Measurements from ENCODE around the gene CD53. TPM values are rescaled to one million over a fixed set of nuclear protein-coding genes. Genes with fewer than 3 reads are reported as not detected.

The CD53 gene
- total RNA-seq, 1 experiment from 2014 or later, result not detected

GRCh38 chr1:110878993-110879392, 6.0 kb downstream of the CD53 start:
- ATAC-seq, result no peak
- no peak overlapping the region for H3K4me3 ChIP-seq (ENCODE audit: low read length)
- H3K9me2 ChIP-seq (replicated peaks; ENCODE audit: low read length), result no peaks in the 10 kb centered on the region
- H3K4me1 ChIP-seq (ENCODE audit: insufficient read depth, low read length), result peaks cover 11% of the 10 kb centered on the region
- no peak overlapping the region for H2AFZ ChIP-seq (ENCODE audit: low read length)
- CTCF ChIA-PET, result no interaction called here
- BruUV-seq (replicated peaks), result no TSS peak
- intact Hi-C loops (cut with micrococcal nuclease), result no loop called here
- H4K20me1 ChIP-seq (ENCODE audit: low read length), result no peaks in the 10 kb centered on the region
- no peaks in the 10 kb centered on the region for H3F3A ChIP-seq (ENCODE audit: low read length, unreplicated experiment)
- POLR2A ChIA-PET (ENCODE audit: unreplicated experiment), result no interaction called here
- no peak overlapping the region for H3K27ac ChIP-seq (ENCODE audit: low read length)
- no peaks in the 10 kb centered on the region for H3K79me2 ChIP-seq (ENCODE audit: low read length)
- H3K27me3 ChIP-seq (ENCODE audit: low read length), result peaks cover 22% of the 10 kb centered on the region; the same call in 1 of the 2 replicates
- no peak overlapping the region for H3K9ac ChIP-seq (ENCODE audit: low read length)
- no peak for DNase-seq
- H3K9me3 ChIP-seq (ENCODE audit: low read length), result no peaks in the 10 kb centered on the region
- H3K4me2 ChIP-seq (ENCODE audit: low read length), result no peak overlapping the region
- no peak for TF ChIP-seq CTCF (conservative IDR thresholded peaks at IDR 0.05; ENCODE audit: low read depth, low read length)
- no peak for TF ChIP-seq EZH2phosphoT487 (IDR thresholded peaks at IDR 0.05; ENCODE audit: borderline replicate concordance, low read length)
- TF ChIP-seq EZH2 (IDR thresholded peaks at IDR 0.05; ENCODE audit: low read length, unreplicated experiment), result no peak
- no peaks in the 10 kb centered on the region for H3K36me3 ChIP-seq (ENCODE audit: low read depth, low read length)

- Histone ChIP-seq H3K36me3 (ENCODE audit: low read depth, low read length) (no peaks in the 10 kb centered on the region), H4K20me1 (ENCODE audit: low read length) (no peaks in the 10 kb centered on the region), H3K9ac (ENCODE audit: low read length) (no peak overlapping the region), H3F3A (ENCODE audit: low read length, unreplicated experiment) (no peaks in the 10 kb centered on the region), H3K27me3 (ENCODE audit: low read length) (0 out of 2 replicates have a peak, but pooled peaks cover 15% of the 10 kb centered on the region), H3K4me2 (ENCODE audit: low read length) (no peak overlapping the region; the same call in 1 of the 2 replicates), H3K4me1 (ENCODE audit: insufficient read depth, low read length) (peaks cover 11% of the 10 kb centered on the region), H3K79me2 (ENCODE audit: low read length) (no peaks in the 10 kb centered on the region), H3K27ac (ENCODE audit: low read length) (no peak overlapping the region), H3K9me2 (replicated peaks; ENCODE audit: low read length) (no peaks in the 10 kb centered on the region), H2AFZ (ENCODE audit: low read length) (0 out of 2 replicates have a peak overlapping the region, but pooled peaks have one; percentile 4), H3K9me3 (ENCODE audit: low read length) (no peaks in the 10 kb centered on the region), H3K4me3 (ENCODE audit: low read length) (no peak overlapping the region)
- intact Hi-C loops (cut with micrococcal nuclease), result no loop called here
- DNase-seq (peak; percentile 41), ATAC-seq (peak; percentile 33)
- ChIA-PET CTCF (no interaction called here), POLR2A (ENCODE audit: unreplicated experiment) (no interaction called here)
- TF ChIP-seq CTCF (conservative IDR thresholded peaks at IDR 0.05; ENCODE audit: low read depth, low read length), result no peak
- BruUV-seq (replicated peaks), result no TSS peak
Measured at GRCh38 chr1:110879758-110880606, 7.0 kb downstream of the CD53 start.

DNA sequence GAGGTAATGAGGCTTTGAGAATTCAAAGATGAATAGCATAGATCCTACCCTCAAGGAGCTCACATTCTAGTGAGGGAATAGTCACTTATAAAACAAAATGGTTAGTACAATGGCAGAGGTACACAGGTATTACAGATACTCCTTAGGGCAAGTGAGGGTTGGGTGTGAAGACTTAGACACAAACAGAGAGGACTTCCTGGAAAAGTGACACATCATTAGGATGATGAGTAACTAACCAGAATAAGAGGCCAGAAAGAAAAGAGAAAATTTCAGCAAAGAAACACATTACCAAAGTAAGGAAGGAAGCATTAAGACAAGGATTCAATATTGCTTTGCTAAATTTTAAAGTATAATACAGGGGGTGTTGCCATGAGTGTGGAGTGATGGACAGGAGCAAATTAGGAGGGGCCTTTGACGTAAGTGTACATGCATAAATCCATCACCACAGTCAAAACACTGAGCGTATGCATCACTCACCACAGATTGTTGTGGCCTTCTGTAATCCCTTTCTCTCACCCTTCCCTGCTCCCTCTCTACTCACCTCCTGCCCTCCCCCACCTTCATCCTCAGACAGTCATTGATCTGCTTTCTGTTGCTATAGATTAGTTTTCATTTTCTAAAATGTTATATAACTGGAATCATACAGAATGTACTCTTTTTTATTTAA, 7.9 kb downstream of the CD53 start:
- no peaks in the 10 kb centered on the region for H3F3A ChIP-seq (ENCODE audit: low read length, unreplicated experiment)
- no peak for TF ChIP-seq EZH2phosphoT487 (IDR thresholded peaks at IDR 0.05; ENCODE audit: borderline replicate concordance, low read length)
- TF ChIP-seq EZH2 (IDR thresholded peaks at IDR 0.05; ENCODE audit: low read length, unreplicated experiment), result no peak
- no peak for TF ChIP-seq CTCF (conservative IDR thresholded peaks at IDR 0.05; ENCODE audit: low read depth, low read length)
- no peaks in the 10 kb centered on the region for H3K36me3 ChIP-seq (ENCODE audit: low read depth, low read length)
- H3K27me3 ChIP-seq (ENCODE audit: low read length), result 0 out of 2 replicates have a peak, but pooled peaks cover 12% of the 10 kb centered on the region
- H3K9me2 ChIP-seq (replicated peaks; ENCODE audit: low read length), result no peaks in the 10 kb centered on the region
- DNase-seq (peak; percentile 23), ATAC-seq (no peak)
- peaks cover 11% of the 10 kb centered on the region for H3K4me1 ChIP-seq (ENCODE audit: insufficient read depth, low read length)
- intact Hi-C loops (cut with micrococcal nuclease), result no loop called here
- H3K4me2 ChIP-seq (ENCODE audit: low read length), result no peak overlapping the region
- BruUV-seq (replicated peaks), result no TSS peak
- POLR2A ChIA-PET (ENCODE audit: unreplicated experiment), result no interaction called here
- H3K9me3 ChIP-seq (ENCODE audit: low read length), result no peaks in the 10 kb centered on the region
- no peak overlapping the region for H3K4me3 ChIP-seq (ENCODE audit: low read length)
- no peaks in the 10 kb centered on the region for H3K79me2 ChIP-seq (ENCODE audit: low read length)
- CTCF ChIA-PET, result no interaction called here
- no peak overlapping the region for H3K9ac ChIP-seq (ENCODE audit: low read length)
- H2AFZ ChIP-seq (ENCODE audit: low read length), result no peak overlapping the region
- no peak overlapping the region for H3K27ac ChIP-seq (ENCODE audit: low read length)
- H4K20me1 ChIP-seq (ENCODE audit: low read length), result no peaks in the 10 kb centered on the region

Measured in PC-3 (cell line).